Activated naive CD4-positive, alpha-beta T cell treated with anti-CD3 and anti-CD28 coated beads for 36 hours (primary cell): ENCODE data around the gene TRPM3. TPM values are rescaled to one million over a fixed set of nuclear protein-coding genes. Genes with fewer than 3 reads are reported as not detected.

Experiments
- CTCF ChIA-PET: fragments of 350-600 bp; sonication (Branson Sonifier 250); formaldehyde crosslinking; loops from one replicate; lab custom pipeline; 2021; ENCODE audit warnings: antibody characterized with exemption; lab: Charles Lee
- DNase-seq: peaks from one replicate; pipeline ENCODE4 v3.0.0-alpha.2; 2020
- H3K27ac Mint-ChIP-seq: one replicate; pipeline ENCODE4 v1.8.0; 2021; ENCODE audit warnings: mild to moderate bottlenecking, mixed read lengths
- H3K27me3 Mint-ChIP-seq: one replicate; pipeline ENCODE4 v1.8.0; 2021; ENCODE audit warnings: low read depth, mixed read lengths
- H3K36me3 Mint-ChIP-seq: one replicate; pipeline ENCODE4 v1.8.0; 2021; ENCODE audit warnings: low read depth, mixed read lengths
- H3K4me1 Mint-ChIP-seq: one replicate; pipeline ENCODE4 v1.8.0; 2021; ENCODE audit warnings: low read depth, mixed read lengths
- H3K4me3 Mint-ChIP-seq: one replicate; pipeline ENCODE4 v1.8.0; 2021; ENCODE audit warnings: mild to moderate bottlenecking, moderate library complexity, mixed read lengths
- H3K9me3 Mint-ChIP-seq: one replicate; pipeline ENCODE4 v1.8.0; 2021; ENCODE audit warnings: mixed read lengths
- intact Hi-C: fragments of 100-400 bp; cut with micrococcal nuclease; formaldehyde crosslinking; loops from one replicate; pipeline ENCODE4 v1.15.1; 2023
- total RNA-seq, 2 experiments: library from RNA; stranded (reverse); gene quantifications; one replicate each; pipeline ENCODE4 v1.2.3, GENCODE V29; 2021

The TRPM3 gene
- total RNA-seq, 2 experiments from 2014 or later, result 0.02 TPM; not detected in 1

GRCh38 chr9:71122421-71122820 lies 1.0 kb upstream of the TRPM3 start:
- Mint-ChIP-seq H3K27ac (no peak overlapping the region), H3K36me3 (no peaks in the 10 kb centered on the region), H3K4me1 (peaks cover 3% of the 10 kb centered on the region)

GRCh38 chr9:71122022-71122275 lies 528 bp upstream of the TRPM3 start:
- Mint-ChIP-seq H3K4me3 (no peak overlapping the region), H3K27ac (no peak overlapping the region), H3K4me1 (peaks cover 3% of the 10 kb centered on the region), H3K27me3 (peaks cover 15% of the 10 kb centered on the region), H3K36me3 (no peaks in the 10 kb centered on the region), H3K9me3 (no peaks in the 10 kb centered on the region)
- intact Hi-C loops, result loop anchor here (2.0 kb wide), 1 partner anchor 19 kb away; no protein-coding TSS in a partner anchor
- DNase-seq, result no peak
- CTCF ChIA-PET, result no interaction called here

More at GRCh38 chr9:71122421-71122820, 1.0 kb upstream of the TRPM3 start:
- H3K27me3 Mint-ChIP-seq, result peaks cover 15% of the 10 kb centered on the region
- DNase-seq, result no peak
- no peaks in the 10 kb centered on the region for H3K9me3 Mint-ChIP-seq
- CTCF ChIA-PET, result no interaction called here
- H3K4me3 Mint-ChIP-seq, result no peak overlapping the region
- intact Hi-C loops, result loop anchor here (2.0 kb wide), 1 partner anchor 20 kb away; no protein-coding TSS in a partner anchor

DNA sequence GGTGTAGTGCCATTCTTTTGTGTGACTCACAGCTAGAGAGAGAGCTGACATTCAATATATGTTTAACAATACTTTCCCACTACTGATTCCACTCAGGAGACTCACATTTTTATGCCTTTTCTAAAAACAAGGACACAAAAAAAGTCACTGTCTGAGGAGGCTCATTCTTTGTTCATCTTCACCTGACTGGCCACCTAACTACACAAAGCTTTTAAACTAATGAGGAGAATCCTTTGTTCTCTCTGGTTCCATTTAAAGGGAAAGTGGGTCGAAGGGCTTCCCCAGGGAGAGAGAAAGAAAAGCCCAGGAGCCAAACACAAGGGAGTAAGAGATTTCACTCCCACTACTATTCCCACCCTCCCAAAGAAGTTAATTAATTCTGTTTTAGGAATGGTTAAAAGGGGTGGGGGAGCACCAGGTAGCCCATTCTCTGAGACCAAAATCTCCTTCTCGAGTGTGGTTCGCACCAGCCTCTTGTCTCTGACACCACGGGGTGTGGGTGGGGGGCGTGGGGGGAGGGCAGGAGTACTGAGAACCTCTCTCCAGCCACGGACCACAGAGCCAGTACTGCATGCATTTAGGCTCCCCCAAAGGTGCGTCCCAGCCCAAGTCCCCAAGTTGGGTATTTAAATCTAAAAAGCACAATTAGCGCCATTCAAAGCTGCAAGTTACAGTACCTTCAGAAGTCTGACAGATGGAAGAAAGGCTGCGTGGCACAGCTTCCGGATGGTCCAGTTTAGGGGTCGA lies 747 bp downstream of the TRPM3 start:
- intact Hi-C loops, result no loop called here
- Mint-ChIP-seq H3K27me3 (peaks cover 15% of the 10 kb centered on the region), H3K27ac (no peak overlapping the region), H3K9me3 (no peaks in the 10 kb centered on the region), H3K4me1 (peaks cover 3% of the 10 kb centered on the region), H3K4me3 (no peak overlapping the region), H3K36me3 (no peaks in the 10 kb centered on the region)
- DNase-seq, result no peak
- CTCF ChIA-PET, result no interaction called here

- Mint-ChIP-seq H3K27ac (no peak overlapping the region), H3K9me3 (no peaks in the 10 kb centered on the region), H3K36me3 (no peaks in the 10 kb centered on the region), H3K4me3 (no peak overlapping the region), H3K27me3 (peaks cover 15% of the 10 kb centered on the region), H3K4me1 (peaks cover 3% of the 10 kb centered on the region)
- intact Hi-C loops, result no loop called here
- no peak for DNase-seq
- CTCF ChIA-PET, result no interaction called here
These were observed 1.7 kb downstream of the TRPM3 start for GRCh38 chr9:71119746-71120145.

DNA sequence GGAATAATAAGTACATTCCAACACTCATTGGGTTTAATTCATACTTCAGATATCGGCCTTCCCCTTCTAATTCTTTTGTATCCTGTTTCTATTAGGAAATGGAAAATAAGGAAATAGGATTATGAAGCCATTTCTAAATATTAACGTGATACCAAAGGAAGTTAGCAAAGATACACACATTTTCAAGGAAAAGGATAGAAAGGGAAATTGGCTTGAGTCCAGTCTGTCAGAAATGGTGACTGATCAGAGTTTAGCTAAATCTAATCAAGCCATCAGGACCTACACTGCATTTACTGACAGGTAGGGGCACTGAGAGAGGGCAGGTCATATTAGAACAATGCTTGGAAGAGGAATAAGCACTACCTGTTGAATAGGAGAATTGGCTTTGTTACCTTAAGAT lies 3.1 kb downstream of the TRPM3 start:
- no peak for DNase-seq
- peaks cover 3% of the 10 kb centered on the region for H3K4me1 Mint-ChIP-seq

GRCh38 chr9:71115448-71115975 lies 5.9 kb downstream of the TRPM3 start:
- intact Hi-C loops, result no loop called here
- Mint-ChIP-seq H3K9me3 (no peaks in the 10 kb centered on the region), H3K27ac (no peak overlapping the region), H3K4me3 (no peak overlapping the region), H3K4me1 (no peaks in the 10 kb centered on the region), H3K27me3 (no peaks in the 10 kb centered on the region), H3K36me3 (no peaks in the 10 kb centered on the region)
- DNase-seq, result no peak
- CTCF ChIA-PET, result no interaction called here

More for the DNA sequence above, 3.1 kb downstream of the TRPM3 start:
- no peak overlapping the region for H3K27ac Mint-ChIP-seq
- no peaks in the 10 kb centered on the region for H3K9me3 Mint-ChIP-seq
- no peaks in the 10 kb centered on the region for H3K36me3 Mint-ChIP-seq
- CTCF ChIA-PET, result no interaction called here
- peaks cover 11% of the 10 kb centered on the region for H3K27me3 Mint-ChIP-seq
- no peak overlapping the region for H3K4me3 Mint-ChIP-seq
- intact Hi-C loops, result no loop called here

DNA sequence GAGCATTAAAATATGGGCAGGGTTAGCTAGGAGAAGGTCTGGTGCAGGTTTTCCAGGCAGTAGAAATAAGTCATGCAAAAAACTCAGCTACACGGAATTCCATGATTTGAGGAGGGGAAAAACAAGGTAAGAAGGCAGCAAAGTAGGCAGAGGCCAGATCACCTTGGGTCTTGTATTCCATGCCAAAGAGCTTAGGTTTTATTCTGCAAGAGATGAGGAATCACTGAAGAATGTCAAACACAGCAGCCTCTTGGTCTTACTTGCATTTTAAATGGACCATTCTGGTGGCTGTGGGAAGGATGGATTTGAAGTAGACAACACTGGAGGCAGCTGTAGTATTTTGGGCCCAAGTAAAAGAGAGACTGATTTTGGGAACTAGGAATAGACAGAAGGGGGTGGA lies 8.6 kb downstream of the TRPM3 start:
- intact Hi-C loops, result no loop called here

GRCh38 chr9:71108937-71109336 lies 12.5 kb downstream of the TRPM3 start:
- no peak for DNase-seq
- Mint-ChIP-seq H3K4me1 (no peaks in the 10 kb centered on the region), H3K27ac (no peak overlapping the region), H3K9me3 (no peaks in the 10 kb centered on the region), H3K27me3 (no peaks in the 10 kb centered on the region), H3K4me3 (no peak overlapping the region), H3K36me3 (no peaks in the 10 kb centered on the region)
- CTCF ChIA-PET, result no interaction called here
- intact Hi-C loops, result no loop called here

More for the DNA sequence above, 8.6 kb downstream of the TRPM3 start:
- no peak overlapping the region for H3K27ac Mint-ChIP-seq
- DNase-seq, result no peak
- no peaks in the 10 kb centered on the region for H3K36me3 Mint-ChIP-seq
- H3K4me3 Mint-ChIP-seq, result no peak overlapping the region
- H3K9me3 Mint-ChIP-seq, result no peaks in the 10 kb centered on the region
- no peaks in the 10 kb centered on the region for H3K27me3 Mint-ChIP-seq
- no peaks in the 10 kb centered on the region for H3K4me1 Mint-ChIP-seq
- CTCF ChIA-PET, result no interaction called here

DNA sequence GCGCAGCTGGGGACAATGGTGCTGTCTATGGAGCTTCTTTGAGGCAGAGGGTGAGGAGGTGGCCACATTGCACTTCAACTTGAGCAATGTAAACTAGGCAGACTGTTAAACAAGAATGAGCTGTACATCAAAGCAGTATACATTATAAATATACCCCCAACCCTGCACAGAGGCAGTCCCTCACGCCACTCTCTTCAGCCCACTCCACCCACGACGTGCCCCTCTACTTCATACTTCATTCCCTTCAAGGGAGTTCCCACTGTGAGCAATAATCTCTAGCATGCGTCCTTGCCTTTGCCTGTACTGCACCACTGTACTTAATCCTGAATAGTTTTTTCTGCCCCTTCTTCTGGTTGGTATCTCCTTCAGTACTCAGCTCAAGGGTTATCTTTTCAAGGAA lies 14.4 kb downstream of the TRPM3 start:
- H3K36me3 Mint-ChIP-seq, result no peaks in the 10 kb centered on the region
- no peaks in the 10 kb centered on the region for H3K9me3 Mint-ChIP-seq
- H3K4me3 Mint-ChIP-seq, result no peak overlapping the region
- intact Hi-C loops, result no loop called here
- DNase-seq, result no peak
- no peaks in the 10 kb centered on the region for H3K4me1 Mint-ChIP-seq
- H3K27ac Mint-ChIP-seq, result no peak overlapping the region
- CTCF ChIA-PET, result no interaction called here
- H3K27me3 Mint-ChIP-seq, result no peaks in the 10 kb centered on the region

DNA sequence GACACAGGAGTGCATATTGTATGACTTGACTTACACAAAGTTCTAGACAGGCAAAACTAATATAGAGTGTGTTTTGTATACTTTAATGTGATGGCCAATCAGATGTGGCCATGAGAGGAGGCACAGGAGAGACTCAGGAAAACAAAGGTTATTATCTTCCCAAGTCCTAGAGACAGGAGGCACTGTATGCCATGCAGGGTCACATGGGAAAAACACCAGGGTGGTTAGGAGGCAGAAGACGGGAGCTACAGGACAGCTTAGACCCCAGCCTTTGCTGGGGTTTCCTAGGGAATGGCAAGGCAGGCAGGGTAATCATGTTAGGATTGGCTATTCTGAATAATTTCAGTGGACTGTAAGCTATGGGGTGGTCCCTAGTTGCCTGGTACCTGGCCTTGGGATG lies 16.2 kb downstream of the TRPM3 start:
- DNase-seq, result no peak
- CTCF ChIA-PET, result no interaction called here
- no peaks in the 10 kb centered on the region for H3K36me3 Mint-ChIP-seq
- H3K4me1 Mint-ChIP-seq, result no peaks in the 10 kb centered on the region
- no peak overlapping the region for H3K4me3 Mint-ChIP-seq
- H3K27me3 Mint-ChIP-seq, result no peaks in the 10 kb centered on the region
- no peak overlapping the region for H3K27ac Mint-ChIP-seq
- H3K9me3 Mint-ChIP-seq, result no peaks in the 10 kb centered on the region
- intact Hi-C loops, result no loop called here

GRCh38 chr9:71098801-71099200 lies 22.6 kb downstream of the TRPM3 start:
- no peak overlapping the region for H3K4me3 Mint-ChIP-seq
- no peaks in the 10 kb centered on the region for H3K36me3 Mint-ChIP-seq
- DNase-seq, result no peak
- H3K27me3 Mint-ChIP-seq, result no peaks in the 10 kb centered on the region
- H3K27ac Mint-ChIP-seq, result no peak overlapping the region
- no peaks in the 10 kb centered on the region for H3K4me1 Mint-ChIP-seq
- intact Hi-C loops, result loop anchor here (10.0 kb wide), 1 partner anchor 174 kb away; no protein-coding TSS in a partner anchor
- CTCF ChIA-PET, result no interaction called here
- H3K9me3 Mint-ChIP-seq, result no peaks in the 10 kb centered on the region

- Mint-ChIP-seq H3K4me1 (no peaks in the 10 kb centered on the region), H3K9me3 (no peaks in the 10 kb centered on the region), H3K4me3 (no peak overlapping the region), H3K36me3 (no peaks in the 10 kb centered on the region), H3K27me3 (no peaks in the 10 kb centered on the region), H3K27ac (no peak overlapping the region)
- CTCF ChIA-PET, result no interaction called here
- intact Hi-C loops, result loop anchor here (10.0 kb wide), 1 partner anchor 173 kb away; no protein-coding TSS in a partner anchor
- no peak for DNase-seq
These were observed 23.8 kb downstream of the TRPM3 start for GRCh38 chr9:71097671-71098070.

DNA sequence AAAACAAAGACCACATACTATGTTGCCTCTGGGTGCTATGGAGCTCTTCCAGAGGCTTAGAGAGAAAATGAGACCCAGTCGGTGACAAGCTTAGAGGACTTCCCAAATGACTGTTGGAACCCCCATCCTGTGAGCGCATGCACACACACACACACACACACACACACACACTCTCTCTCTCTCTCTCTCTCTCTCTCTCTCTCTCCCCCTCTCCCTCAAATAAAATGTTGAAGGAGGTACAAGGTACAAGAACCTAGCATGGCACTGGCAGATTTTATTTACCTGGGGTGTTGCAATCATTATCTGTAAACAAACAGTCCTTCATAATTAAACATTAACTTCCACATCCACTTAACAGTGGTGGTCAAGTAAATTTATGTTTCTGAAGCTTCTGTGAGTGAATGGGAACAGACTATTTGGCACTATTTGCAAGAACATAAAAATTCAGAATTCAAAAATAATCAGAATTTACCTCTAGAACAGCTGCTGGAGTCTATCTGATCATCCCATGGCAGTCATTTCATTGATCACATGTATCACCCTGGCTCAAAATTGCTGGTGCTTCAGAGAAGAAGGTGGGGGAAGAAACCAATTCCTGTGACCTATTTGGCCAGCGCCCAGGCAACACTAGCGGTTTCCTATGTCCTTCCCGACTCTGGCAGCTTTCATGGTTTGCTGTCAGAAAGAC lies 24.9 kb downstream of the TRPM3 start:
- H3K9me3 Mint-ChIP-seq, result no peaks in the 10 kb centered on the region
- intact Hi-C loops, result loop anchor here (10.0 kb wide), 1 partner anchor 172 kb away; no protein-coding TSS in a partner anchor
- no peaks in the 10 kb centered on the region for H3K36me3 Mint-ChIP-seq
- no peak for DNase-seq
- no peak overlapping the region for H3K4me3 Mint-ChIP-seq
- no peaks in the 10 kb centered on the region for H3K4me1 Mint-ChIP-seq
- CTCF ChIA-PET, result no interaction called here
- no peaks in the 10 kb centered on the region for H3K27me3 Mint-ChIP-seq
- no peak overlapping the region for H3K27ac Mint-ChIP-seq
